B cell (primary cell): ENCODE data around the gene SAFB. TPM values are rescaled to one million over a fixed set of nuclear protein-coding genes. Genes with fewer than 3 reads are reported as not detected.

Source experiments
- ATAC-seq: fragments of 200-7000 bp; cut with Tn5 transposase; one replicate; pipeline ENCODE4 v1.10.0; 2021; ENCODE audit warnings: low read depth, mild to moderate bottlenecking, moderate number of reproducible peaks, moderate library complexity
- CTCF ChIA-PET: fragments of 350-600 bp; sonication (Branson Sonifier 250); formaldehyde crosslinking; loops from one replicate; lab custom pipeline; 2021; ENCODE audit warnings: antibody characterized with exemption, inconsistent platforms; lab: Charles Lee
- POLR2A ChIA-PET: fragments of 350-600 bp; sonication (Branson Sonifier 250); formaldehyde crosslinking; loops from one replicate; lab custom pipeline; 2021; ENCODE audit warnings: antibody characterized with exemption; lab: Charles Lee
- DNase-seq: peaks from one replicate; pipeline ENCODE4 v3.0.0; 2013
- H2AFZ ChIP-seq: 2 replicates; pipeline ENCODE4 v1.6.1; 2012; ENCODE audit warnings: mild to moderate bottlenecking, low read depth, low read length; ENCODE audit not compliant: insufficient read depth, poor library complexity, severe bottlenecking
- H3K27ac ChIP-seq, 2 donors: 1 replicate in 1 of 2; 2 replicates in 1 of 2; pipeline ENCODE4 v1.5.1; 2012 to 2013; ENCODE audit warnings: low read length in 2 of 2, mild to moderate bottlenecking in 2 of 2, moderate library complexity in 1 of 2
- H3K27me3 ChIP-seq, 4 experiments: fragments of 200-600 bp in 1 of 4; sonication (generic) in 1 of 4; replicated peaks in 1 of 4; 1 replicate in 2 of 4; 2 replicates in 2 of 4; pipeline versions ENCODE4 v1.6.1 to v1.7.0; 2013 to 2016; ENCODE audit warnings: low read length in 3 of 4, mild to moderate bottlenecking in 2 of 4, mixed read lengths in 1 of 4, moderate library complexity in 1 of 4; ENCODE audit not compliant: insufficient read depth in 4 of 4, control insufficient read depth in 3 of 4; ENCODE audit errors: control extremely low read depth in 1 of 4
- H3K36me3 ChIP-seq, 2 experiments: replicated peaks in 1 of 2; 1 replicate in 1 of 2; 2 replicates in 1 of 2; pipeline versions ENCODE4 v1.6.1 to v1.7.1; 2013; ENCODE audit warnings: low read length in 1 of 2; ENCODE audit not compliant: insufficient read depth in 2 of 2, control insufficient read depth in 1 of 2; ENCODE audit errors: control extremely low read depth in 1 of 2, extremely low read depth in 1 of 2
- H3K4me1 ChIP-seq, 2 donors: fragments of 200-600 bp in 1 of 2; sonication (generic) in 1 of 2; 1 replicate in 1 of 2; 2 replicates in 1 of 2; pipeline versions ENCODE4 v1.5.1 to v1.6.1; 2013 to 2017; ENCODE audit warnings: low read length in 2 of 2; ENCODE audit not compliant: control insufficient read depth in 2 of 2, insufficient read depth in 2 of 2
- H3K4me2 ChIP-seq: replicated peaks from 2 replicates; pipeline ENCODE3; 2012; ENCODE audit warnings: mild to moderate bottlenecking, low read depth, low read length; ENCODE audit not compliant: poor library complexity, severe bottlenecking
- H3K4me3 ChIP-seq, 5 experiments: fragments of 200-600 bp in 1 of 5; sonication (generic) in 1 of 5; 1 replicate in 3 of 5; 2 replicates in 2 of 5; pipeline versions ENCODE4 v1.5.1 to v1.7.0; 2011 to 2016; ENCODE audit warnings: low read length in 4 of 5, mild to moderate bottlenecking in 4 of 5, low read depth in 2 of 5, control low read depth in 1 of 5, moderate library complexity in 1 of 5; ENCODE audit not compliant: insufficient read depth in 1 of 5; ENCODE audit errors: control extremely low read depth in 1 of 5, extremely low read depth in 1 of 5
- H3K79me2 ChIP-seq: fragments of 200-600 bp; sonication (generic); one replicate; pipeline ENCODE4 v1.6.0; 2016; ENCODE audit warnings: low read length; ENCODE audit not compliant: control insufficient read depth, insufficient read depth
- H3K9ac ChIP-seq: fragments of 200-600 bp; sonication (generic); 2 replicates; pipeline ENCODE4 v1.6.1; 2017; ENCODE audit warnings: mild to moderate bottlenecking, low read length, moderate library complexity
- H3K9me3 ChIP-seq, 3 donors: one replicate each; pipeline versions ENCODE4 v1.6.1 to v1.7.1; 2013; ENCODE audit warnings: low read length in 2 of 3; ENCODE audit not compliant: control insufficient read depth in 2 of 3, insufficient read depth in 1 of 3; ENCODE audit errors: control extremely low read depth in 1 of 3
- H4K20me1 ChIP-seq: 2 replicates; pipeline ENCODE4 v1.6.0; 2012; ENCODE audit warnings: mild to moderate bottlenecking, low read length; ENCODE audit not compliant: insufficient read depth, control insufficient read depth, poor library complexity, severe bottlenecking
- H3K27ac Mint-ChIP-seq: one replicate; pipeline ENCODE4 v1.8.0; 2021; ENCODE audit warnings: mixed read lengths
- H3K27me3 Mint-ChIP-seq: one replicate; pipeline ENCODE4 v1.8.0; 2021; ENCODE audit warnings: mixed read lengths
- H3K4me1 Mint-ChIP-seq: one replicate; pipeline ENCODE4 v1.8.0; 2021; ENCODE audit warnings: mixed read lengths
- H3K4me3 Mint-ChIP-seq: one replicate; pipeline ENCODE4 v1.8.0; 2021; ENCODE audit warnings: mixed read lengths
- H3K9me3 Mint-ChIP-seq: one replicate; pipeline ENCODE4 v1.8.0; 2022; ENCODE audit warnings: mixed read lengths; ENCODE audit not compliant: insufficient read depth
- EZH2 ChIP-seq: IDR thresholded peaks from 2 replicates; pipeline ENCODE4 v1.6.1; 2012; ENCODE audit warnings: borderline replicate concordance, low read depth, mild to moderate bottlenecking, moderate library complexity, low read length; ENCODE audit not compliant: insufficient read depth, poor library complexity, severe bottlenecking
- WGBS: methylation state at CpG from one replicate; pipeline ENCODE4 v1.1.5; 2013; ENCODE audit warnings: missing lambda C conversion rate; ENCODE audit not compliant: insufficient coverage; 5-methylcytosine and 5-hydroxymethylcytosine counted together
- intact Hi-C: fragments of 100-400 bp; cut with micrococcal nuclease; formaldehyde crosslinking; loops from one replicate; pipeline ENCODE4 v1.10.0; 2022
- polyA plus RNA-seq: library from polyadenylated mRNA; depleted of rRNA; stranded (reverse); fragments of >200 nt; gene quantifications from 2 replicates; pipeline ENCODE4 v1.2.3, GENCODE V29; 2012
- total RNA-seq, 2 donors: library from RNA; stranded (reverse); fragments of 120-200 nt in 1 of 2; gene quantifications; 1 replicate in 1 of 2; 2 replicates in 1 of 2; pipeline versions ENCODE4 v1.2.3 to v1.2.4, GENCODE V29; 2013 to 2022
- TF ChIP-seq, protein P1 (sequence below): fragments of 200-600 bp; IDR thresholded peaks from one replicate; pipeline ENCODE4 v1.8.0; 2022; ENCODE audit warnings: antibody characterized with exemption, mild to moderate bottlenecking

The SAFB gene
- total and polyA plus RNA-seq, 2 donors (not counting 1 experiment from before 2014, with no cell fraction given) = 91.0 to 221 TPM

DNA sequence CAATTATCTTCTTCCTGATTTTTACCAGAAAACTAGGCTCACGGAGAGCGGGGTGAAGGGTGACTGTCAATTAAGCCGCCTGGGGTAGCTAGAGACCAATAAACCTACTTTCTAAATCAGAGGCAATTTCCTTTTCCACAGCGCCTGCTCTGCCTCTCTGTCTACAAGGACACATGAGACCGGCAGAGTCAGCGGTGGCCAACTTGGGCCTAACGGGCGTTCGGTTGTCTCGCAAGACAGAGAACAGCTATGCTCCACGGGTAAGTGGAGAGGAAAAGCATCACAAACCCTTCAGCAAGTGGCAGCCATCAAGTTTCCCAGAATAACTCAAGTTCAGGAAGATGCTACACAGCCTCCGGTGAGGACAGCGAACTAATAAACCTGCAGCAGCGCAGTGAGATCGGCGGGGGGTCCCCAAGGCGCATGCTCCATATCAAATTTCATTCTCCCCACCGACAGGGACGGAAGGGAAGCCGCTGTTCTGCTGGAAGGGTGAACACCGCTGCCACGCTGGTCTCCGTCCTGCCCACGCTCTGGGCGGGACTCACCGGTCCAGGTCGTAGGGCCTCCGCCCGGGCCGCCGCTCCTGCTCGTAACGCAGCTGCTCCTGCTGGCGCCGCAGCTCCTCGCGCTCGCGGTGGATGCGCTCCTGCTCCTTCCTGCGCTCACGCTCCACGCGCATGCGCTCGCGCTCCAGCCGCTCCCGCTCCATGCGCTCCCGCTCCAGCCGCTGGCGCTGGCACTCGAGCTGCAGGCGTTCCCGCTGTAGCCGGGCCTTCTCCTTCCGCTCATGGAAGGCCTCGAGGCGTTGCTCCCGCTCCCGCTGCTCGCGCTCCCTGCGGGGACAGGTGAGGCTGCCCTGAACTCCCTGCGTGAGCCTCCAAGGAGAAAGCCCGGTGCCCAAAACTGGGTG, 29.3 kb upstream of the SAFB start:
- no peaks in the 10 kb centered on the region for H3K9me3 Mint-ChIP-seq
- no peak for ATAC-seq
- Histone ChIP-seq H3K27me3 (no peaks in the 10 kb centered on the region), H3K36me3 (peaks cover 6 to 95% of the 10 kb centered on the region in 2 experiments), H3K9me3 (no peaks in the 10 kb centered on the region), H3K4me1 (no peaks in the 10 kb centered on the region), H2AFZ (no peak overlapping the region), H3K4me2 (no peak overlapping the region), H3K9ac (no peak overlapping the region), H3K27ac (no peak overlapping the region), H3K4me3 (no peak overlapping the region), H3K79me2 (peaks cover 26% of the 10 kb centered on the region), H4K20me1 (peaks cover 71% of the 10 kb centered on the region)
- WGBS = 99% methylated on average over 65 of the region's 67 CpGs
- POLR2A ChIA-PET = no interaction called here
- intact Hi-C loops = no loop called here
- no peaks in the 10 kb centered on the region for H3K27me3 Mint-ChIP-seq
- H3K27ac Mint-ChIP-seq = no peak overlapping the region
- no peak overlapping the region for H3K4me3 Mint-ChIP-seq
- no peak for DNase-seq
- CTCF ChIA-PET = interaction anchor here (1.6 kb wide), 1 partner anchor 14 kb away, joined by 3 read pairs; no protein-coding TSS in a partner anchor
- TF ChIP-seq, protein P1, sequence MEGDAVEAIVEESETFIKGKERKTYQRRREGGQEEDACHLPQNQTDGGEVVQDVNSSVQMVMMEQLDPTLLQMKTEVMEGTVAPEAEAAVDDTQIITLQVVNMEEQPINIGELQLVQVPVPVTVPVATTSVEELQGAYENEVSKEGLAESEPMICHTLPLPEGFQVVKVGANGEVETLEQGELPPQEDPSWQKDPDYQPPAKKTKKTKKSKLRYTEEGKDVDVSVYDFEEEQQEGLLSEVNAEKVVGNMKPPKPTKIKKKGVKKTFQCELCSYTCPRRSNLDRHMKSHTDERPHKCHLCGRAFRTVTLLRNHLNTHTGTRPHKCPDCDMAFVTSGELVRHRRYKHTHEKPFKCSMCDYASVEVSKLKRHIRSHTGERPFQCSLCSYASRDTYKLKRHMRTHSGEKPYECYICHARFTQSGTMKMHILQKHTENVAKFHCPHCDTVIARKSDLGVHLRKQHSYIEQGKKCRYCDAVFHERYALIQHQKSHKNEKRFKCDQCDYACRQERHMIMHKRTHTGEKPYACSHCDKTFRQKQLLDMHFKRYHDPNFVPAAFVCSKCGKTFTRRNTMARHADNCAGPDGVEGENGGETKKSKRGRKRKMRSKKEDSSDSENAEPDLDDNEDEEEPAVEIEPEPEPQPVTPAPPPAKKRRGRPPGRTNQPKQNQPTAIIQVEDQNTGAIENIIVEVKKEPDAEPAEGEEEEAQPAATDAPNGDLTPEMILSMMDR = no peak
- TF ChIP-seq EZH2 = no peak
- no peaks in the 10 kb centered on the region for H3K4me1 Mint-ChIP-seq

- Histone ChIP-seq H3K4me2 (no peak overlapping the region), H3K9ac (no peak overlapping the region), H3K4me1 (no peaks in the 10 kb centered on the region), H3K36me3 (peaks cover 7 to 95% of the 10 kb centered on the region in 2 experiments), H3K9me3 (no peaks in the 10 kb centered on the region), H3K79me2 (peaks cover 26% of the 10 kb centered on the region), H2AFZ (no peak overlapping the region), H3K27me3 (no peaks in the 10 kb centered on the region), H3K4me3 (no peak overlapping the region), H4K20me1 (peaks cover 70% of the 10 kb centered on the region), H3K27ac (no peak overlapping the region)
- Mint-ChIP-seq H3K9me3 (no peaks in the 10 kb centered on the region), H3K27ac (no peak overlapping the region), H3K4me3 (no peak overlapping the region), H3K27me3 (no peaks in the 10 kb centered on the region), H3K4me1 (no peaks in the 10 kb centered on the region)
- ATAC-seq (no peak), DNase-seq (no peak)
- ChIA-PET POLR2A (no interaction called here), CTCF (no interaction called here)
- TF ChIP-seq EZH2 = no peak
- TF ChIP-seq, protein P1 = no peak
- WGBS = 95% methylated on average over 5 of the region's 7 CpGs
- intact Hi-C loops = no loop called here
Measured at GRCh38 chr19:5594521-5594950, 28.3 kb upstream of the SAFB start.
